Prostate gland (tissue), 2 donors: ENCODE measurements around the gene PMVK. TPM values are rescaled to one million over a fixed set of nuclear protein-coding genes. Genes with fewer than 3 reads are reported as not detected.
A peak's percentile ranks its signal among the peaks of the same experiment; 100 is the strongest.

Experiments
- DNase-seq: peaks from one replicate; pipeline ENCODE4 v3.0.0-alpha.2; 2019; ENCODE audit warnings: low spot score
- H3K27ac ChIP-seq, 2 donors: fragments of 200-600 bp; sonication (generic); 2 replicates each; pipeline ENCODE4 v1.5.1; 2017 to 2019
- H3K27me3 ChIP-seq: fragments of 200-600 bp; sonication (generic); replicated peaks from 2 replicates; pipeline ENCODE4 v1.5.1; 2019; ENCODE audit not compliant: insufficient read depth
- H3K36me3 ChIP-seq, 2 donors: fragments of 200-600 bp; sonication (generic); 1 replicate in 1 of 2; 2 replicates in 1 of 2; pipeline versions ENCODE4 v1.5.1 to v1.8.1; 2017 to 2019
- H3K4me1 ChIP-seq: fragments of 200-600 bp; sonication (generic); replicated peaks from 2 replicates; pipeline ENCODE4 v1.5.1; 2019
- H3K4me3 ChIP-seq, 2 donors: fragments of 200-600 bp; sonication (generic); 2 replicates each; pipeline ENCODE4 v1.5.1; 2017 to 2019
- H3K9me3 ChIP-seq: fragments of 200-600 bp; sonication (generic); 2 replicates; pipeline ENCODE4 v1.5.1; 2017
- CTCF ChIP-seq, 4 experiments: fragments of 200-600 bp in 2 of 4; fragments of 450-650 bp in 2 of 4; sonication (generic) in 2 of 4; IDR thresholded peaks; 1 replicate in 3 of 4; 2 replicates in 1 of 4; pipeline ENCODE4 v1.5.1; 2016 to 2019; ENCODE audit warnings: antibody characterized with exemption in 4 of 4, mild to moderate bottlenecking in 2 of 4, moderate library complexity in 2 of 4
- POLR2A ChIP-seq: fragments of 450-650 bp; IDR thresholded peaks from one replicate; pipeline ENCODE4 v1.6.1; 2016; ENCODE audit warnings: antibody characterized with exemption, mild to moderate bottlenecking
- POLR2AphosphoS5 ChIP-seq: sonication (generic); formaldehyde crosslinking; IDR thresholded peaks from one replicate; pipeline ENCODE4 v1.6.1; 2017; ENCODE audit warnings: antibody characterized with exemption
- WGBS: methylation state at CpG from one replicate; pipeline ENCODE4 v1.1.5; 2018; 5-methylcytosine and 5-hydroxymethylcytosine counted together
- intact Hi-C: fragments of 100-400 bp; cut with DNase I; formaldehyde crosslinking; loops from one replicate; pipeline ENCODE4 v1.14.2; 2022
- total RNA-seq, 2 donors: library from RNA; depleted of rRNA; stranded (reverse); fragments of >200 nt; gene quantifications; one replicate each; pipeline ENCODE4 v1.1.0, GENCODE V29; 2016

PMVK gene
- total RNA-seq, 2 donors from 2014 or later: 23.2 to 26.2 TPM

- 7% methylated on average over 15 of the region's 15 CpGs for WGBS
- H3K4me1 ChIP-seq: peaks cover 14% of the 10 kb centered on the region
These were observed 34.3 kb upstream of the PMVK start, which contains the start of gene SHC1 for GRCh38 chr1:154970631-154971340. SHC1 (minus strand) TSS chr1:154970747; CDS start chr1:154970526, 221 bp downstream.

GRCh38 chr1:154969860-154970452, 33.4 kb upstream of the PMVK start:
- peaks cover 14% of the 10 kb centered on the region for H3K4me1 ChIP-seq

More at GRCh38 chr1:154970631-154971340, 34.3 kb upstream of the PMVK start, which contains the start of gene SHC1:
- Histone ChIP-seq H3K27ac (peak within 1 kb of the TSS; percentile 98 to 99), H3K4me3 (peak within 1 kb of the TSS; percentile 6 to 33), H3K36me3 (peaks cover 0 to 5% of the 10 kb centered on the region in 2 donors), H3K27me3 (no peaks in the 10 kb centered on the region), H3K9me3 (no peaks in the 10 kb centered on the region)
- TF ChIP-seq POLR2AphosphoS5 (peak; percentile 96), POLR2A (peak; percentile 98), CTCF (IDR thresholded peaks at IDR 0.05) (peak in 1 of 4 experiments; percentile 4)
- intact Hi-C loops: no loop called here
- DNase-seq: peak; percentile 94

GRCh38 chr1:154969246-154969645, 32.7 kb upstream of the PMVK start:
- DNase-seq: no peak

More at GRCh38 chr1:154969860-154970452, 33.4 kb upstream of the PMVK start:
- DNase-seq: no peak
- Histone ChIP-seq H3K27ac (peak overlapping the region; percentile 98 to 99), H3K9me3 (no peaks in the 10 kb centered on the region), H3K36me3 (peaks cover 0 to 13% of the 10 kb centered on the region in 2 donors), H3K27me3 (no peaks in the 10 kb centered on the region), H3K4me3 (peak overlapping the region; percentile 6 to 33)
- WGBS: 16% methylated on average over 22 of the region's 22 CpGs
- intact Hi-C loops: no loop called here
- TF ChIP-seq CTCF (IDR thresholded peaks at IDR 0.05): no peak
- no peak for TF ChIP-seq POLR2A
- no peak for TF ChIP-seq POLR2AphosphoS5

GRCh38 chr1:154968731-154969130, 32.2 kb upstream of the PMVK start:
- no peak for DNase-seq
- peaks cover 14% of the 10 kb centered on the region for H3K4me1 ChIP-seq
- peak overlapping the region; percentile 98 to 99 for H3K27ac ChIP-seq
- H3K36me3 ChIP-seq: peaks cover 0 to 14% of the 10 kb centered on the region in 2 donors
- intact Hi-C loops: no loop called here
- H3K4me3 ChIP-seq: no peak overlapping the region
- TF ChIP-seq CTCF (IDR thresholded peaks at IDR 0.05): no peak
- TF ChIP-seq POLR2A: no peak
- no peak for TF ChIP-seq POLR2AphosphoS5
- H3K27me3 ChIP-seq: no peaks in the 10 kb centered on the region
- WGBS: 92% methylated on average over 3 of the region's 3 CpGs
- H3K9me3 ChIP-seq: no peaks in the 10 kb centered on the region

More at GRCh38 chr1:154969246-154969645, 32.7 kb upstream of the PMVK start:
- TF ChIP-seq POLR2A (no peak), CTCF (IDR thresholded peaks at IDR 0.05) (no peak), POLR2AphosphoS5 (no peak)
- Histone ChIP-seq H3K9me3 (no peaks in the 10 kb centered on the region), H3K27me3 (no peaks in the 10 kb centered on the region), H3K27ac (peak overlapping the region; percentile 98 to 99), H3K36me3 (peaks cover 0 to 14% of the 10 kb centered on the region in 2 donors), H3K4me3 (peak overlapping the region in 1 of 2 donors; percentile 33), H3K4me1 (peaks cover 14% of the 10 kb centered on the region)
- intact Hi-C loops: no loop called here
- 42% methylated on average over 5 of the region's 5 CpGs for WGBS
